GM23338 (cell line): ENCODE results near the gene NEK7. TPM values are rescaled to one million over a fixed set of nuclear protein-coding genes. Genes with fewer than 3 reads are reported as not detected.

ENCODE experiments used
- ATAC-seq: fragments of 200-7000 bp; cut with Tn5 transposase; 3 replicates; pipeline ENCODE4 v1.9.1; 2020
- DNase-seq: peaks from one replicate; pipeline ENCODE4 v3.0.0-alpha.2; 2015; ENCODE audit warnings: low spot score
- H2AFZ ChIP-seq: fragments of 200-600 bp; sonication (generic); 2 replicates; pipeline ENCODE4 v1.8.0; 2016; ENCODE audit warnings: antibody characterized with exemption, mild to moderate bottlenecking, moderate library complexity
- H3F3A ChIP-seq: fragments of 200-600 bp; sonication (generic); replicated peaks from 2 replicates; pipeline ENCODE4 v1.8.0; 2017; ENCODE audit warnings: antibody characterized with exemption, mixed run types, low read depth
- H3K27ac ChIP-seq: fragments of 200-600 bp; sonication (generic); 2 replicates; pipeline ENCODE4 v1.6.1; 2016; ENCODE audit warnings: low read depth
- H3K27me3 ChIP-seq: fragments of 200-600 bp; sonication (generic); 2 replicates; pipeline ENCODE4 v1.8.0; 2016; ENCODE audit warnings: mild to moderate bottlenecking, mixed run types, moderate library complexity; ENCODE audit not compliant: insufficient read depth
- H3K36me3 ChIP-seq: fragments of 200-600 bp; sonication (generic); 2 replicates; pipeline ENCODE4 v1.8.0; 2016; ENCODE audit warnings: mild to moderate bottlenecking; ENCODE audit not compliant: insufficient read depth
- H3K4me1 ChIP-seq: fragments of 200-600 bp; sonication (generic); 2 replicates; pipeline ENCODE4 v1.8.0; 2016; ENCODE audit warnings: mild to moderate bottlenecking, moderate library complexity; ENCODE audit not compliant: insufficient read depth
- H3K4me2 ChIP-seq: fragments of 200-600 bp; sonication (generic); 2 replicates; pipeline ENCODE4 v1.7.1; 2017; ENCODE audit warnings: mixed run types
- H3K4me3 ChIP-seq: fragments of 200-600 bp; sonication (generic); 2 replicates; pipeline ENCODE4 v1.6.1; 2016; ENCODE audit warnings: mixed run types
- H3K79me2 ChIP-seq: fragments of 200-600 bp; sonication (generic); replicated peaks from 2 replicates; pipeline ENCODE4 v1.8.0; 2017; ENCODE audit warnings: mild to moderate bottlenecking; ENCODE audit not compliant: insufficient read depth
- H3K9me2 ChIP-seq: fragments of 200-600 bp; sonication (generic); 2 replicates; pipeline ENCODE4 v1.8.0; 2017; ENCODE audit not compliant: insufficient read depth
- H4K20me1 ChIP-seq: fragments of 200-600 bp; sonication (generic); replicated peaks from 2 replicates; pipeline ENCODE4 v1.8.0; 2017; ENCODE audit warnings: mild to moderate bottlenecking; ENCODE audit not compliant: insufficient read depth
- H3K27ac Mint-ChIP-seq: 2 replicates; pipeline ENCODE4 v1.8.0; 2020; ENCODE audit warnings: inconsistent platforms, mild to moderate bottlenecking, moderate library complexity, mixed read lengths
- H3K27me3 Mint-ChIP-seq: 3 replicates; pipeline ENCODE4 v1.8.0; 2022; ENCODE audit warnings: low read depth, mild to moderate bottlenecking, moderate library complexity, mixed read lengths, inconsistent platforms; ENCODE audit not compliant: insufficient read depth, poor library complexity
- H3K36me3 Mint-ChIP-seq: 3 replicates; pipeline ENCODE4 v1.8.0; 2021; ENCODE audit warnings: low read depth, mild to moderate bottlenecking, inconsistent platforms, moderate library complexity, mixed read lengths
- H3K4me1 Mint-ChIP-seq: 3 replicates; pipeline ENCODE4 v1.8.0; 2020; ENCODE audit warnings: mild to moderate bottlenecking, inconsistent platforms, mixed read lengths
- H3K4me3 Mint-ChIP-seq: 3 replicates; pipeline ENCODE4 v1.8.0; 2021; ENCODE audit warnings: moderate library complexity, mild to moderate bottlenecking, inconsistent platforms, mixed read lengths
- H3K9me3 Mint-ChIP-seq: 3 replicates; pipeline ENCODE4 v1.8.0; 2020; ENCODE audit warnings: moderate library complexity, mild to moderate bottlenecking, inconsistent platforms, mixed read lengths
- CREB1 ChIP-seq: fragments of 250-450 bp; sonication (Bioruptor Pico); IDR thresholded peaks from 2 replicates; pipeline ENCODE4 v1.5.0; 2020; ENCODE audit warnings: low read depth, mild to moderate bottlenecking, moderate library complexity
- CTCF ChIP-seq, 2 experiments: fragments of 200-600 bp in 1 of 2; sonication (generic) in 1 of 2; conservative IDR thresholded peaks; 2 replicates each; pipeline versions ENCODE4 v1.5.1 to v1.6.1; 2016 to 2017; ENCODE audit warnings: antibody characterized with exemption in 2 of 2, low read depth in 2 of 2, mild to moderate bottlenecking in 2 of 2, moderate library complexity in 1 of 2
- ETS1 ChIP-seq: IDR thresholded peaks from 2 replicates; pipeline ENCODE4 v1.6.1; 2016; ENCODE audit warnings: antibody characterized with exemption
- EZH2 ChIP-seq: fragments of 200-600 bp; sonication (generic); IDR thresholded peaks from one replicate; pipeline ENCODE4 v1.8.0; 2017; ENCODE audit warnings: antibody characterized with exemption, mild to moderate bottlenecking, low read depth; ENCODE audit not compliant: unreplicated experiment
- EZH2phosphoT487 ChIP-seq: fragments of 200-600 bp; sonication (generic); IDR thresholded peaks from one replicate; pipeline ENCODE4 v1.8.1; 2018; ENCODE audit warnings: antibody characterized with exemption; ENCODE audit not compliant: unreplicated experiment
- JUNB ChIP-seq: IDR thresholded peaks from one replicate; pipeline ENCODE4 v1.6.1; 2016; ENCODE audit warnings: antibody characterized with exemption; ENCODE audit not compliant: unreplicated experiment
- NANOG ChIP-seq: IDR thresholded peaks from 2 replicates; pipeline ENCODE4 v1.6.1; 2016; ENCODE audit warnings: antibody characterized with exemption, borderline replicate concordance
- POLR2AphosphoS5 ChIP-seq: IDR thresholded peaks from 2 replicates; pipeline ENCODE4 v1.6.1; 2016; ENCODE audit warnings: antibody characterized with exemption, low read depth
- REST ChIP-seq: IDR thresholded peaks from one replicate; pipeline ENCODE4 v1.6.1; 2018; ENCODE audit warnings: antibody characterized with exemption; ENCODE audit not compliant: unreplicated experiment
- STAT1 ChIP-seq: IDR thresholded peaks from one replicate; pipeline ENCODE4 v1.6.1; 2016; ENCODE audit warnings: antibody characterized with exemption; ENCODE audit not compliant: unreplicated experiment
- ZNF114 ChIP-seq: fragments of 250-450 bp; sonication (Bioruptor Pico); IDR thresholded peaks from 2 replicates; pipeline ENCODE4 v1.5.0; 2020; ENCODE audit warnings: mild to moderate bottlenecking, moderate library complexity
- ZNF331 ChIP-seq: fragments of 250-450 bp; sonication (Bioruptor Pico); IDR thresholded peaks from 2 replicates; pipeline ENCODE4 v1.5.0; 2020; ENCODE audit warnings: low read depth, mild to moderate bottlenecking, moderate library complexity
- ZNF462 ChIP-seq: fragments of 250-450 bp; sonication (Bioruptor Pico); IDR thresholded peaks from 2 replicates; pipeline ENCODE4 v1.5.0; 2020; ENCODE audit warnings: mild to moderate bottlenecking, moderate library complexity
- polyA plus RNA-seq: library from polyadenylated mRNA; unstranded; fragments of >200 nt; fragmentation: Nextera tagmentation; extraction: Ambion mirVana; gene quantifications from 2 replicates; pipeline ENCODE4 v1.2.1, GENCODE V29; 2016
- total RNA-seq: library from RNA; depleted of rRNA; stranded (reverse); fragments of >200 nt; shearing (Covaris generic); gene quantifications from 2 replicates; pipeline ENCODE4 v1.2.3, GENCODE V29; 2014

NEK7 gene
- total and polyA plus RNA-seq, 2 experiments from 2014 or later, result 4.8 to 15.3 TPM

- Histone ChIP-seq H3F3A (no peaks in the 10 kb centered on the region), H3K9me2 (no peaks in the 10 kb centered on the region; the same call in 1 of the 2 replicates), H3K4me2 (no peak overlapping the region), H3K36me3 (no peaks in the 10 kb centered on the region), H3K27me3 (no peaks in the 10 kb centered on the region), H3K27ac (no peak overlapping the region), H3K4me1 (no peaks in the 10 kb centered on the region), H3K4me3 (no peak overlapping the region), H4K20me1 (no peaks in the 10 kb centered on the region), H3K79me2 (no peaks in the 10 kb centered on the region), H2AFZ (no peak overlapping the region)
- H3K4me1 Mint-ChIP-seq, result no peaks in the 10 kb centered on the region
- no peak for DNase-seq
- no peak for ATAC-seq
- H3K27me3 Mint-ChIP-seq, result peaks cover 1% of the 10 kb centered on the region
- TF ChIP-seq STAT1 (no peak), NANOG (no peak), CTCF (conservative IDR thresholded peaks at IDR 0.05; ENCODE audit: low read depth in 2 of 2) (no peak), ZNF331 (no peak), JUNB (no peak), CREB1 (CRISPR knock-in tag) (no peak), POLR2AphosphoS5 (no peak), EZH2phosphoT487 (no peak), REST (no peak), EZH2 (no peak), ZNF462 (no peak), ETS1 (no peak), ZNF114 (CRISPR knock-in tag) (no peak)
- H3K27ac Mint-ChIP-seq, result no peak overlapping the region
- H3K4me3 Mint-ChIP-seq, result no peak overlapping the region
- no peaks in the 10 kb centered on the region for H3K36me3 Mint-ChIP-seq
- H3K9me3 Mint-ChIP-seq, result no peaks in the 10 kb centered on the region
Measured at GRCh38 chr1:198116069-198116468, 40.7 kb upstream of the NEK7 start.
